Bone marrow (tissue), 2 donors: Measurements from ENCODE around the gene AK5.

Source experiments
- DNase-seq, 2 donors: peaks; one replicate each; lab custom pipeline; 2025; lab: John Stamatoyannopoulos, UW

Gene AK5, protein sequence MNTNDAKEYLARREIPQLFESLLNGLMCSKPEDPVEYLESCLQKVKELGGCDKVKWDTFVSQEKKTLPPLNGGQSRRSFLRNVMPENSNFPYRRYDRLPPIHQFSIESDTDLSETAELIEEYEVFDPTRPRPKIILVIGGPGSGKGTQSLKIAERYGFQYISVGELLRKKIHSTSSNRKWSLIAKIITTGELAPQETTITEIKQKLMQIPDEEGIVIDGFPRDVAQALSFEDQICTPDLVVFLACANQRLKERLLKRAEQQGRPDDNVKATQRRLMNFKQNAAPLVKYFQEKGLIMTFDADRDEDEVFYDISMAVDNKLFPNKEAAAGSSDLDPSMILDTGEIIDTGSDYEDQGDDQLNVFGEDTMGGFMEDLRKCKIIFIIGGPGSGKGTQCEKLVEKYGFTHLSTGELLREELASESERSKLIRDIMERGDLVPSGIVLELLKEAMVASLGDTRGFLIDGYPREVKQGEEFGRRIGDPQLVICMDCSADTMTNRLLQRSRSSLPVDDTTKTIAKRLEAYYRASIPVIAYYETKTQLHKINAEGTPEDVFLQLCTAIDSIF

DNA sequence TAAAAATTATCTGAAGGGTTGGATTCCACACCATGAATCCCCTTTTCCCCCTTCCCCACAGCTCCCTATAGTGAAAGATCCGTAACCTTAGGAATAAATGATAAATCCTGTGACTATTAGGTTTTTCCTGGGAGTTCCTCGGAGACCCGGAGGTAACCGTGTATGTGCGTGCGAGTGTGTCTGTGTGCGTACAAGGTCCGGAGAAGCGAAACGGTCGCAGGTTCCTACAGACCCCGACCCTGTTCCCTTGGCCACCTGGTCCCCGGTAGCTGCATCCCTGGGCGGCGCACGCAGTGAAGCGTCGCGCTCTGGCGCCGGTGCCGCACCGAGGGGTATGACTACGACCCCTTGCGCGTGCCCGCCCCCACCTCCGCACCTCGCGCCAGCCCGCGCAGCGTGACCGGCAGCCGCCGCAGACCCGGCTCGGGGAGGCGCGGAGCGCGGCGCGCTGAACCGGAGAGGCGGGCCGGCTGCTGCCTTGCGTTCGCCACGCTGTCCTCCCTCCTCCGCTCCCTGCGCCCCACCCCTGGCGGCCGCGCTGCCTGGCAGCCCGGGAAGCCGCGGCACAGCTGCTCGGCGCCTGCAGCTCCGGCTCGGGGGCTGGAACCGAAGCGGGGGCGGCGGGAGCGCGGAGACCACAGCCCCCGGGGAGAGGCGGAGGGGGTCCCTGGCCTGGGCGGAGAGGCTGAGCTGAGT, at the start of gene AK5:
TSS of gene AK5 (plus strand) at position 529 of the 696 bp plus-strand sequence. CDS start 295 bp downstream, outside the sequence.
- DNase-seq: peak in 1 of 2 donors; percentile 35

DNA sequence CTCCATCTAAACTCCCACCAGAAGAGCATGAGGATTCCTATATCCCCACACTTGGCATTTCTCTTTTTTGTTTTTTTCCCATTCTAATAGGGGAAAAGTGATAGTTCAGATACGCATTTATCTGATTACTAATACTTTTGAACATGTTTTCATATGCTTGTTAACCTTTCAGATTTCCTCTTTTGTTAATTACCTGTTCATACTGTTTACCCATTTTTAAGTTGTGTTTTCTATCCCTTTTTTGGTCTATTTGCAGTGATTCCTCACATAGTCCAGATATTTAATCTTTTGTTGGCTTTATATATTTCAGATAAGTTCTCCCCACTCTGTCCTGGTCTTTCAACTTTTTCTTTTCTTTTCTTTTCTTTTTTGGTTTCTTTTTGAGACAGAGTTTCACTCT, 49.0 kb upstream of the AK5 start:
- DNase-seq: no peak

DNA sequence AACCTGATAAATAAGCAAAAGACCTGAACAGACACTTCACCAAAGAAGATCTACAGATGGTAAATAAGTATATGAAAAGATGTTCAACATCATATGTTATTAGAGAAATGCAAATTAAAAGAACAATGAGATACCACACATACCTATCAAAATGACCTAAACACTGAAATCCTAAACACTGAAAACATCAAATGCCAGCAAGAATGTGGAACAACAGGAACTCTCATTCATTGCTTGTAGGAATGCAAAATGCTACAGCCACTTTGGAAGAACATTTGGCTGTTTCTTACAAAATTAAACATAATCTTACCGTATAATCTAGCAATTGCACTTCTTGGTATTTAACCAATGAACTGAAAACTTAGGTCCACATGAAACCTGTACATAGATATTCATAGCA, 47.7 kb upstream of the AK5 start:
- DNase-seq: no peak

DNA sequence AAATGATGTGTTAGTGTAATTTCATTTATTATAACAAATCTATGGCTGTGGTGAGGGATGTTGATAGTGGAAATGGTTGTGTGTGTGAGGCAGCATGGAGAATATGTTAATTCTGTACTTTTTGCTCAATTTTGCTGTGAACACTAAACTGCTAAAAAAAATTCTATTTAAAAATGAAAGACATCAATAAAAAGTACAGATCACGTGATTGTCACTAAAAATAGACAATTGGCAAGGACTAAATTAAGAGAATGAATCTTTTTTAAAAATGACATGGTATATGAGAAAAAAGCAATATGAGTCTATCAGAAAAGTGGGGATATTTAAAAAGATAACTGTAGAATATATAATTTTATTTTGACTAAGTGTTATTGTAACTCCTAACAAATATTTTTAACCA, 46.9 kb upstream of the AK5 start:
- no peak for DNase-seq

DNA sequence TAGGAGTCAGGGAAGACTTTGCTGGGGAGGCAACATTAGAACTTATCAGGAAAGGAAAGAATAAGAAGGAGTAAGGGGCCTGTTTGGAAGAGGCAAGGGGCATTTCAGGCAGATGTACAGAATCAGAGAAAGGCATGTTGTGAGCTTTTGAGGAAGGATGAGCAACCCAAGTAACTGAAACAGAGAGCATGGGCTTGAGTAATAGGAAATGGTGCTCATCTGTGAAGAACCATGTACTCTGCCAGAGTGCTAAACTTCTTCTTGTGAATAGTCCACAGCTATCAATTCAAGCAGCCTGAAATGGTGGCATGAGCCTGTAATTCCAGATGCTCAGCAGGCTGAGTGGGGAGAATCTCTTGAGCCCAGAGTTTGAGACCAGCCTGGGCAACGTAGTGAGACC, 43.4 kb upstream of the AK5 start:
- DNase-seq: peak in 1 of 2 donors; percentile 3

DNA sequence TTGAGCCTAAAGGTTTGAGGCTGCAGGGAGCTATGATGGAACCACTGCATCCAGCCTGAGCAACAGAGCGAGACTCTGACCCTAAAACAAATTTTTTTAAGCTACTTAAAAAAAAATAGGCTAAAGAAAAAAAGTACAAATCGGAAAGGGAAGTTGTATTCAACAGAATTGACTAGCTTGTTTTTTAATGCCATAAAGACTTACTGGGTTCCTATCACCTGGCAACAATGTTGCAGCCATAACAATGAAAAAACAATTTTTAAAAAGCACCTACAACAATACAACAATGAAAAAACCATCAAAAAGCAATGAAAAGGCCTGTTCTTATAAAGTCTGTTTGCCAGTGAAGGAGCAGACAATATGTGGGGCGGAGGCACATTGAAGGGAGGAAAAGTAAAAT, 42.5 kb upstream of the AK5 start:
- no peak for DNase-seq

DNA sequence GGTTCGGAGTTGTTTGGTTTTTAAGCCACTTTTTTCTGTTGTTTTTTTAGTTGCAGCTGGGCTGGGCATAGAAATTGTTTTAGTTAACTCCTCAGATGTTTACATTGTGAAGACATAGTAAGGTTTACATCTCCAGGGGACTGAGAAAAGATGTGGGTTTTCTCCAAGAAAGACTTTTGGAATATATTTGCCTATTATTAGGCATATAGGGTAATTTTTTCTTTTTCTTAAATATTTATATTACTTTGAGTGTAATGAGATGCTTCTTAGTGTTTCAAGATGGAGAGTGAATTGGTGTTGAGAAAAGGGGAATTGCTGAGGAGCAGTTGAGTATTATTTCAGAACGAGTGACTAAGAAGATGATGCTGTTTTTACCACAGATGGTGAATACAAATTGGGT, 36.0 kb upstream of the AK5 start:
- DNase-seq: no peak

DNA sequence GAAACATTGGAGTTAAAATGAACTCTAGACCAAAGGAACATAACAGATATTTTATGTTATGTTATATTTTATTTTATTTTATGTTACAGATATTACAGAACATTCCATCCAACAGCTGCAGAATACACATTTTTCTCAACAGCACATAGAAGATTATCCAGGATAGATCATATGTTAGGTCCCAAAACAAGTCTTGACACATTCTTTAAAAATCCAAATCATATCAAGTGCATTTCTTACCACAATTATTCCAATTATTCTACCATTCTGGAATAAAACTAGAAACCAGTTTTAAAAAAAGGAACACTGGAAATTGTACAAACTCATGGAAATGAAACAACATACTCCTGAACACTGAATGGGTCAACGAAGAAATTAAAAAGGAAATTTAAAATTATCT, 31.7 kb upstream of the AK5 start:
- DNase-seq: no peak

DNA sequence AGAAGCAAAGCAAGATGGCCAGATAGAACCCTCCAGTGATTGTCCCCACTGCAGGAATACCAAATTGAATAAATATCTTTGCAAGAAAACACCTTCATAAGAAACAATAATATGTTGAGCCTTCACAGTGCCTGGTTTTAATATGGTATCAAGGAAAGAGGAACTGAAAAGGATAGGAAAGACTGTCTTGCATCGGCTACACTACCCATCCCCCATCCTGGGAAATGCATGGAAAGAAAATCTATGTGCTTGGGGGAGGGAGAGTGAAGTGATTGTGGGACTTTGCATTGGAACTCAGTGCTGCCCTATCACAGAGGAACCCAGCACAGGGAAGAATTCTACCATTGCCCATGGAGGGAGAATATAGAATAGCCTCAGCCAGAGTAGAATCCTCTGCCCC, 28.6 kb upstream of the AK5 start:
- DNase-seq: no peak

DNA sequence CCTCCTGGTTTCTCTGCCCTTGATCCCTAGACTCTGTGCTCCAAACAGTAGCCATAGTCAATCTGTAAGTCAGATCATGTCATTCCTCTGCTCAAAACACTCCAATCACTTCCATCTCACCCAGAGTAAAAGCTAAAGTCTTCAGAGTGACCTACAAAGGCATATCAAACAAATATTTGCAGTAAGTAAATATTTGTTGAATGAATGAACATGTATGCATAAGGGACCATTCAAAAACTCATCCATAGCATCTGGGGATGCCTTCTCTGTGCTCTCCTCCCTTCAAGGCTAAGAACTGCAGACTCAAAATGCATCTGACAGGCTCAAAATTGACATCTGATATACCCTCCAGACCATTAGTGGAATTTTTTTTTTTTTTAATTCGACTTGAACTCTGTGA, 18.1 kb upstream of the AK5 start:
- no peak for DNase-seq

DNA sequence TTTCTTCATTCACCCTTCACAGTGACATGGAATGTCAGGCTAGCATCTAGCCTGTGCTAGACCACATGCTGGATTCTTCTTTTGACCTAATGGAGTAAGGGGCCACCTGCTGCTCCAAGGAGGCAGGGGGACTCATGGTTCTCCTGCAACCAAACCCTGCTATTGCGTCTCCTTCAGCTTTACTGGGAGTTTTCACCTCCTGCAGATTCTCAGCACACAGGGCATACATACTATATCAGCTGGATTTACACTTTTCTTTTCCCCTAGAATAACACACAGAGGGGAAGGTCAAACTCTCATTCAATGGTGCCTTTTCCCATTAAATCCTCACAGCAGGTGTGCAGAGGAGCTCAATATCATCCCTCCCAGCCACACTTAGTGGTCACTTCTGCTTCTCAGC, 16.6 kb upstream of the AK5 start:
- no peak for DNase-seq

DNA sequence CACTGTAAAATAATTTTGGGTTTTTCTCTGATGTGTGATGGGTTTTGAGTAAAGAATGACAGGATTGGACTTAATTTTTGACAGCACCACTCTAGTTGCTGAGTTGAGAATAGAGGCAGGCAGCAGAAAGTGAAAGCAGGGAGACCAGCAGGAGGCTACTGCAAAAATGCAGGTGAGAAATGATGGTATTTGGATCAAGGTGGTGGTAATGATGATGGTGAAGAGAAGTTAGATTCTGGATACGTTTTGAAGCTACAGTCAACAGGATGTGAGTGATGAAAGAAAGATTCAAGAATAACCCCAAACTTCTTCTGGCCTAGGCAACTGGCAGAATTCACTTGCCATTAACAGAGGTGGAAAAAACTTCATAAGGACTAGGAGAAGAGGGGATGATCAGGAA, 14.8 kb upstream of the AK5 start:
- no peak for DNase-seq

DNA sequence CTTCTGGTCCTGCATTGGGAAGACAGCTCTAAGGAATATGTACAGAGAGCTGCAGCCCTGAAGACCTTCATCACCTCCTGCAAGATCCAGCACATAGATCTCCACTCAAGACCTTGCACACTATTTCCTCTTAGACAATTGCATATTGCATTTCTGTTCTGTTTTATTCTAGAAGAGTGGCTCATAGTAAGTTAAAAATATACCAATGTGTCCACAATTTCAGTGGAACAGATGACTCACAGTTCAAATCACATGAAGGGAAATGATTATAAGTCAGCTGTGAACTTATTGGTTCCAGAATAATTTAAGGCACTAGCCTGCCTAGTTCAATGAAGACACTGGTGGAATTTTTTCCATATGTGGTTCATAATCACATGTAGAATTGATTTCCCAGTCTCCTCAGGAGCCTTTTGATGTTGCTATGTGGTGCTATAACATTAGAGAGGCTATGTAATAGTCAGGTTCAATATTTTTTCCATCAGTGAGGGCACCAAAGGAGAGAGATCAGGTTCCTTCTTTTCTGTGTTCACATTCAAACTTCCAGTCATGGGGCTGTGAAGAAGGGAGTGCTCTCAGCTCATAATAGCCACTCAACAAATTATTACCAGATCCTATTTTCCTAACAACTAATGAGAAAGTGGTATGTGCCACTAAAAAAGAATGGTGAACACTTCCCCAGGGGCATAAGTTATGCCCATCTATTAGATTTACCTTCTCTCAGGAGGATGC, 9.8 kb upstream of the AK5 start:
- DNase-seq: peak in 1 of 2 donors; percentile 29

DNA sequence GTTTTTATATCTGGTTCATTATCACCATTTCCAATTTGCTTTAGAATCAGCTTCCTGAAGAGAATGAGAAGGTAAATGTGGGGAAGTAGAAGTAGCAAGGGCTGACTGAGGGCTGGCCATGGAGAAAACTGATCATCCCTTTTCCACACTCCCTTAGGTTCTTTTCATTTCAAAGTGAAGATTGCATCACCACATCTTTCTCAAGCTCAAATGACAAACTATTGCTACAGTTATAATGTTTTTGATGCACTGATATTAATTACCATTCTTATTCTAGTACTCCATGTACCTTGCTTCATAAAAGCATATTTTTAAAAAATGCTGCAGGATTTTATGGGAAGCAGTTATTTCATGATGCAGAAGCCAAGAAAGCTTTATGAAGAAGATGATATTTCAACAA, 7.9 kb upstream of the AK5 start:
- no peak for DNase-seq

DNA sequence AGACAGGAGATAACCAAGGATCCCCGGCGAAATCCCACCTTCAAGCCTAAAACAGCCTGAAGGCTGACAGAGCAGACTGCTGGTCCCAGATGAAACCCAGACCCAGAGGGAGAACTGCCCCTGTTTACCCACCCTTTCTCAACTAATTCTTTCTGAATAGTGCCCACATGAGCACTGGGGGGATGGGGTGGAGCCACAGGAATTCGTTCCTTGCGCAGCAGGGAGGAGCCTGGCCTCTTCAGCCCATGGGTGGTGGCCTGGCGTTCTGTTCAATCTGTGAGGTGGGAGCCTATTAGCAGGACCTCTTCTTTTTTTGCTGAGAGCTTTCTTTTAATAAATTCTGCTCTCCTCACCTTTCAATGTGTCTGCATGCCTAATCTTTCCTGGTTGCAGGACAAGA, 6.6 kb upstream of the AK5 start:
- DNase-seq: no peak

DNA sequence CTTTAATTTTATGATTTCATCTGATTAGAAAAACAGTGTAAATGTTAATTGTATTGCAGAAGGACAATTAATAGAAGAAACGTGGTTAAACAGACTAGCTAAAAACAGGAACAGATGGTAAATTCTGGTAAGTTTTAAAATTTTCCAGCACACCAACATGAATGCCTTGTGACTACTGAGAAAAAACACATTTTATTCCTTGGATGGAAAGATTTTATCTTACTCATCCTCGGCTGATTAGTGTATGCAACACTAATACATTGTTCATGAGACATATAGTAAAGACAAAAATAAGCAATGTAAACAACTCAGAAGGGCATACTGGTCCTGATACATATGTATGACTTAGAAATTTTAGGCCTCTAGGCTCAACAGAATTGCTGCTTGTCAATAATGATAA, 4.9 kb upstream of the AK5 start:
- DNase-seq: no peak

DNA sequence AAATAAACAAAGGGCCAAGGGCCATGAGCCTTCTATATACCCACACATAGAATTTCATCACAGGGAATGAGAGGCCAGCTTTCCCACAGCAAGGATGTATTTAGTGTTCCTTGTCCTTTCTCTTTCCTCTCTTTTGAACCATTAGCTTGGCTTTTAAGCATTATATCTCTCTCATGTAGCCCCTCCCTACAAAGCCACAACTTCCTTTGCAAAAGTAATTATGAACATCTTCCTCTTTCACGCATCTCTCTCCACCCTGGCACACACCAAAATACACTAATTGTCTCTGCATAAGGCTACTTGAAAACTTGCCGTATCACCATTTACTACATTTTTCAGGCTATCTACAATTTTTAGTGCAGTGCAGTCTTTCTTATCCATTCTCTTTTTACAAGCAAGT, 1.9 kb upstream of the AK5 start:
- DNase-seq: peak in 1 of 2 donors; percentile 69

DNA sequence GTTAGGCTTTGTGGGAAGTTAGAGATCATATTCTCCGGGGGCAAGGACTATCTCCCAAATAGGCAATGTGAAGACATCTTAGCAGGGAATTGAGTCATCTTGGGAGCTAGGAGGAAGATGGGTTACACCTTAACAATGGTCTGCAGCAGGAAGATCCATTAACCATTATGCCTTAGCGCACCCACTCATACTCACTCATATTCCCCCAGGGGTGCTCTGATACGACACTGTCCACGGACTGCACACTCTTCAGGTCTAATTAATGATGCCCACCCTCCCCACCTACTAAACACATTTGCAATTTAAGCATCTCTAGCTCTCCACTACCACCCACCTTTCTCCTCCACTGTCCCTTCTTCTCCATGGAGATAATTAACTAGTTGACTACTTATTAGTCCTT, 857 bp upstream of the AK5 start:
- DNase-seq: no peak

DNA sequence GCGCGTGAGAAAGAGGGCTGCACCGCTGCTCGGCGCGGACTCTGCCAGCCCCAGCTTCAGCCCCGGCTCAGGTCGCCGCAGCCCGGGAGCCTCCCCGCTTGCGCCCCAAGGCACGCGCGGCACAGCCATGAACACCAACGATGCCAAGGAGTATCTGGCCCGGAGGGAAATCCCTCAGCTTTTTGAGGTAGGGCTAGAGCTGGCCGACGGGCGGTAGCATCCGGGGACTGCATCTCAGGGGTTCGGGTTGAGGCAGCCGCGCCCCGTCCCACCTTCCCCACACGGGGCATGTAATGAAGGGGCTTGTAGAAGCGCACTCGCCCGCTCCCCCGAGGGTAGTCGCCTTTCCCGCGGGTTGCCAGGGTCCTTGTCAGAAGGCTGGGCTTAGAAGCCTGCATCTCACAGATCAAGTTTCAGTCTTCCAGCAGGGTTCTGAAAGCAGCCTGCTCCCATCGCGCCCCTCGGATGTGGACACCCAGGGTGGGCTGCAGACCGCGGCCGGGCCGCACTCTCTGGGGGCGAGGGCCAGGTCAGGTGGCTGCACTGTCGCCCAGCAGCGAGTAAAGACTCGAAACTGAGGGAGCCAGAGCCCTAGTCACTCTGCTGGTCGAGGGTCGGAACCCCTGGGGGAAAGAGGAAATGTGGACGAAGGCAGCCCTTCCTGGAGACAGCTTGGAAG, 507 bp downstream of the AK5 start:
- DNase-seq: peak in 1 of 2 donors; percentile 35

DNA sequence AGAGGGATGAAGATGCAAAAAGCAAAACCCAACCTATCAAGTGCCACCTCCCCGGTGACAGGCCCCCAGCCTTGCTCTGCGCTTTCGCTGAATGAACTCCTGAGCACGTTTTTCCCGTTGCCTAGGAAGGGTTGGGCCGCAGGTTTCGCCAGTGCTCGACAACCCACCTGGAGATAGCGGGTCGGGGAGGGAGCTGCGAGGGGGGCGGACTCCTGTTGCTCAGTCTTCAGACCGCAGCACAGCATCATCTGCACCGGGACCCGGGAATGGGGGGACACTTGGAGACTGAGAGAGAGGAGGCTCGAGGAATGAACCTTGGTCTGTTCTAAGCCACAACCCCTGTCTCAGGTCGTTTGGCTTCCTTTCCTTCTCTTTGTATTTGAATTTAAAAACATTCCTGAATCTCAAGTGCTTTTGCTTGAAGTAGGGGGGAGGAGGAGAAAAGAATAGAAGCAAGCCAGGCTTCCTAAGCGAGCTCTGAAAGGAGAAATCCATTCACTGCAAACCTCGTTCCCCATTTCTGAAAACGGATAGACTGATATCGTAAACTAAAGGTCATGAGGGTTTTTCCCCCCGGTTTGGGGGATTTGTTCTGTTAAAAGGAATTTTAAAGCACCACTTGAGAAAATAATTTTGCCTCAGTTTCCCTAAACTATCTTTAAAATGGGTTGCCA, 1.2 kb downstream of the AK5 start:
- no peak for DNase-seq

DNA sequence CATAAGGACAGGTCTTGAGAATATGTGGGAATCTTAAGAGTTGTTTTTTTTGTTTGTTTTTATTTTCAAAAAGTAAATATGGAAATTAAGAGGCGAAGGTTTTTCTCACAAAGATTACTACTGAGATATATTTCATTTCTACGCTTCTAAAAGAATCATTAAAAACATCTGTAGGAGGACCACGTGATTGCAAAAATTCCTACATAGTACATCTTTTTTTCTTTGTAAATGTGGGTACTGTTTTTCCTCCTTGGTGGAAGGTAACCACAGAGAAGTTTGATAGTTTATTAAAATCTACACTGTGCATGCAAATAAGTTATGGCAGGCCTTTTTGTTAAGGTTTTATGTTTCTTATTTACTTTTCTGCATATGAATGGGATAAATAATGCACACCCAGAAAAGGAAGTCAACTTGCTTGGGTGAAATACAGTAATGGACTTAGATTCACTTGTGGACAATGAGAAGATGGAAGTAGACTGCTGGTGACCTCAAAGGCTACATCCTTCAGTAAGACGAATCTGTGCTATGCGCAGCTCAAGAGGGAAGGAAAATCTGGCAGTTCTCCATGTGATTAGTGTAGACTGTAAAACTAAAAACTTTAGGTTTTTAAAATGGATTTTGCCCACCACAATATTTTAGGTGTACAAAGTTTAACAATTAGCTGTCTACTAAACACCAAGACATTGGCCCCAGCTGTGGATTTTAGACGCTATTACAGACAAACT, 2.0 kb downstream of the AK5 start:
- DNase-seq: no peak
